Activated B cell treated with CpG ODN at 0.5 μM for 24 hours (primary cell): Measurements from ENCODE around the gene MMP27. TPM values are rescaled to one million over a fixed set of nuclear protein-coding genes. Genes with fewer than 3 reads are reported as not detected.

Experiments
- ATAC-seq: fragments of 200-7000 bp; cut with Tn5 transposase; one replicate; pipeline ENCODE4 v1.10.0; 2021; ENCODE audit warnings: low read depth, mild to moderate bottlenecking, moderate library complexity
- CTCF ChIA-PET: fragments of 350-600 bp; sonication (Branson Sonifier 250); formaldehyde crosslinking; loops from one replicate; lab custom pipeline; 2021; ENCODE audit warnings: antibody characterized with exemption; lab: Charles Lee
- POLR2A ChIA-PET: fragments of 350-600 bp; sonication (Branson Sonifier 250); formaldehyde crosslinking; loops from one replicate; lab custom pipeline; 2021; ENCODE audit warnings: antibody characterized with exemption; lab: Charles Lee
- DNase-seq: peaks from one replicate; pipeline ENCODE4 v3.0.0; 2022
- H3K27ac Mint-ChIP-seq: one replicate; pipeline ENCODE4 v1.8.0; 2020; ENCODE audit warnings: mixed read lengths
- H3K27me3 Mint-ChIP-seq: one replicate; pipeline ENCODE4 v1.8.0; 2021; ENCODE audit warnings: mixed read lengths
- H3K36me3 Mint-ChIP-seq: one replicate; pipeline ENCODE4 v1.8.0; 2021; ENCODE audit warnings: low read depth, mixed read lengths
- H3K4me1 Mint-ChIP-seq: one replicate; pipeline ENCODE4 v1.8.0; 2021; ENCODE audit warnings: mixed read lengths
- H3K4me3 Mint-ChIP-seq: one replicate; pipeline ENCODE4 v1.8.0; 2020; ENCODE audit warnings: mild to moderate bottlenecking, mixed read lengths
- H3K9me3 Mint-ChIP-seq: one replicate; pipeline ENCODE4 v1.8.0; 2020; ENCODE audit warnings: mixed read lengths
- CTCF ChIP-seq: fragments of 200-600 bp; IDR thresholded peaks from one replicate; pipeline ENCODE4 v1.8.0; 2022; ENCODE audit warnings: antibody characterized with exemption, mild to moderate bottlenecking
- intact Hi-C: fragments of 100-400 bp; cut with micrococcal nuclease; formaldehyde crosslinking; loops from one replicate; pipeline ENCODE4 v1.15.1; 2024
- total RNA-seq: library from RNA; stranded (reverse); gene quantifications from 2 replicates; pipeline ENCODE4 v1.2.3, GENCODE V29; 2022

The MMP27 gene
- total RNA-seq, 1 donor from 2014 or later: not detected

GRCh38 chr11:102712137-102712536, 6.6 kb upstream of the MMP27 start:
- Mint-ChIP-seq H3K27ac (no peak overlapping the region), H3K9me3 (no peaks in the 10 kb centered on the region), H3K36me3 (no peaks in the 10 kb centered on the region), H3K4me1 (no peaks in the 10 kb centered on the region), H3K4me3 (no peak overlapping the region), H3K27me3 (peaks cover 18% of the 10 kb centered on the region)
- ATAC-seq: no peak
- no peak for DNase-seq
- intact Hi-C loops: no loop called here
- ChIA-PET CTCF (no interaction called here), POLR2A (no interaction called here)
- no peak for TF ChIP-seq CTCF

- H3K27me3 Mint-ChIP-seq: peaks cover 18% of the 10 kb centered on the region
- no peak overlapping the region for H3K27ac Mint-ChIP-seq
- no peak for DNase-seq
- no peaks in the 10 kb centered on the region for H3K4me1 Mint-ChIP-seq
- ATAC-seq: no peak
- POLR2A ChIA-PET: no interaction called here
- TF ChIP-seq CTCF: no peak
- H3K9me3 Mint-ChIP-seq: no peaks in the 10 kb centered on the region
- no peak overlapping the region for H3K4me3 Mint-ChIP-seq
- intact Hi-C loops: no loop called here
- CTCF ChIA-PET: no interaction called here
- H3K36me3 Mint-ChIP-seq: no peaks in the 10 kb centered on the region
Measured at GRCh38 chr11:102709201-102709945, 3.8 kb upstream of the MMP27 start.

DNA sequence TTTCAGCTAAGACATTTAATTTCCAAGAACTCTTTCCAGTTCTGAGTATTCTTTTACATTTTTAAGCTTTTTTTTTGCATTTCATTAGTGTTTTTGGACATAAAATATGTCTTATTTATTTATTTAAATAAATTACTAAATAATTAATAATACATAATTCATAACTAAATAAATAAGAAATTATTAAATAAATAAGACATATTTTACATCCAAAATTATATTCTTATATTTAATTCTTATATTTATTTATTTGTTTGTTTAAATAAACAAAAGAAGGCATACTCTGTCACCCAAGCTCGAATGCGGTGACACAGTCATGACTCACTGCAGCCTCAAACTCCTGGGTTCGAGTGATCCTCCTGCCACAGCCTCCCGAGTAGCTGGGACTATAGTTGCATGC, 3.1 kb upstream of the MMP27 start:
- Mint-ChIP-seq H3K36me3 (no peaks in the 10 kb centered on the region), H3K4me3 (no peak overlapping the region), H3K27ac (no peak overlapping the region), H3K4me1 (no peaks in the 10 kb centered on the region), H3K27me3 (peaks cover 21% of the 10 kb centered on the region), H3K9me3 (no peaks in the 10 kb centered on the region)
- intact Hi-C loops: no loop called here
- ATAC-seq (no peak), DNase-seq (no peak)
- CTCF ChIA-PET: no interaction called here
- no peak for TF ChIP-seq CTCF
- POLR2A ChIA-PET: no interaction called here

DNA sequence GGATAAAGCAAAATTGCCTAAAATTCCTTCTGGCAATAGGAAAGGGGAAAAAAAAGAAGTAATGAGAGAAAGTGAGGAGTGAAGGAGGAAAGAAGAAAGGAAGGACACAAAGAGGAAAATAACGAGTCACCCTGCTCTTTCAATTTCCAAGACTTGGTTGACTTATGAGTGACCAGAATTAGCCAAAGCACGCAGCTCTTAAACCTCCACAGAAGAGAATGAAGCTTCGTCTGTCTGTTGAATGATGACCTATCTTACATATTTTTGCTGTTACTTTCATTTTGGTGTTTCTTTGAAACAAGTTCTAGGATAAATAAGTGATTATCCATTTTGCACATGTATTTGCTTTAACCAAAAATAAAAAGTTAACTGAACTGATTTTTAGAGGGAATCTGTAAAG, 728 bp downstream of the MMP27 start:
- ChIA-PET CTCF (no interaction called here), POLR2A (no interaction called here)
- ATAC-seq (no peak), DNase-seq (no peak)
- no peak overlapping the region for H3K4me3 Mint-ChIP-seq
- intact Hi-C loops: no loop called here
- peaks cover 12% of the 10 kb centered on the region for H3K27me3 Mint-ChIP-seq
- H3K36me3 Mint-ChIP-seq: no peaks in the 10 kb centered on the region
- H3K27ac Mint-ChIP-seq: no peak overlapping the region
- H3K9me3 Mint-ChIP-seq: no peaks in the 10 kb centered on the region
- no peak for TF ChIP-seq CTCF
- H3K4me1 Mint-ChIP-seq: no peaks in the 10 kb centered on the region

- Mint-ChIP-seq H3K4me3 (no peak overlapping the region), H3K27ac (no peak overlapping the region), H3K36me3 (no peaks in the 10 kb centered on the region), H3K9me3 (no peaks in the 10 kb centered on the region), H3K27me3 (peaks cover 8% of the 10 kb centered on the region), H3K4me1 (no peaks in the 10 kb centered on the region)
- CTCF ChIA-PET: no interaction called here
- POLR2A ChIA-PET: no interaction called here
- DNase-seq (no peak), ATAC-seq (no peak)
- intact Hi-C loops: no loop called here
- no peak for TF ChIP-seq CTCF
Measured at GRCh38 chr11:102703826-102704493, 1.6 kb downstream of the MMP27 start.
